PFSK-1 (cell line): ENCODE results near the gene MEX3B.

Experiments used
- FOXP2 ChIP-seq: optimal IDR thresholded peaks from 2 replicates; pipeline ENCODE3; 2011; ENCODE audit warnings: borderline replicate concordance, control low read depth, inconsistent platforms; ENCODE audit not compliant: insufficient read depth; ENCODE audit errors: extremely low read length, extremely low read depth
- POLR2AphosphoS5 ChIP-seq: IDR thresholded peaks from 2 replicates; pipeline ENCODE4 v1.6.1; 2012; ENCODE audit warnings: low read depth, mild to moderate bottlenecking, control low read depth, low read length, moderate library complexity
- REST ChIP-seq, 2 experiments: IDR thresholded peaks; 2 replicates each; pipeline versions ENCODE4 v1.6.1 to v1.8.0; 2011 to 2012; ENCODE audit warnings: low read depth in 2 of 2, low read length in 2 of 2, control low read depth in 1 of 2, inconsistent platforms in 1 of 2, mild to moderate bottlenecking in 1 of 2, moderate library complexity in 1 of 2; ENCODE audit not compliant: insufficient read depth in 1 of 2
- SIN3A ChIP-seq: IDR thresholded peaks from 2 replicates; pipeline ENCODE4 v1.6.1; 2012; ENCODE audit warnings: mild to moderate bottlenecking, low read length, moderate library complexity, borderline replicate concordance; ENCODE audit not compliant: insufficient read depth
- TAF1 ChIP-seq: IDR thresholded peaks from 2 replicates; pipeline ENCODE4 v1.6.1; 2012; ENCODE audit warnings: low read length, control low read depth, borderline replicate concordance; ENCODE audit not compliant: insufficient read depth

The MEX3B gene

GRCh38 chr15:82066455-82066854, 20.6 kb upstream of the MEX3B start:
- TF ChIP-seq TAF1 = no peak
- TF ChIP-seq SIN3A = no peak
- TF ChIP-seq FOXP2 = no peak

- TF ChIP-seq POLR2AphosphoS5 (no peak), TAF1 (no peak), SIN3A (no peak), REST (IDR thresholded peaks at IDR 0.05; ENCODE audit: insufficient read depth in 1 of 2, low read depth in 2 of 2, low read length in 2 of 2) (no peak), FOXP2 (no peak)
Observed at GRCh38 chr15:82064824-82065223, 19.0 kb upstream of the MEX3B start.

- TF ChIP-seq POLR2AphosphoS5 (no peak), SIN3A (no peak), FOXP2 (no peak), TAF1 (no peak), REST (IDR thresholded peaks at IDR 0.05; ENCODE audit: insufficient read depth in 1 of 2, low read depth in 2 of 2, low read length in 2 of 2) (no peak)
Observed at GRCh38 chr15:82062479-82063454, 16.9 kb upstream of the MEX3B start.

GRCh38 chr15:82060817-82061216, 15.0 kb upstream of the MEX3B start:
- TF ChIP-seq FOXP2 = no peak

- TF ChIP-seq SIN3A (no peak), TAF1 (no peak), FOXP2 (no peak), POLR2AphosphoS5 (no peak), REST (IDR thresholded peaks at IDR 0.05; ENCODE audit: insufficient read depth in 1 of 2, low read depth in 2 of 2, low read length in 2 of 2) (no peak)
Observed at GRCh38 chr15:82058517-82059204, 12.8 kb upstream of the MEX3B start.

- no peak for TF ChIP-seq TAF1
- TF ChIP-seq FOXP2 = no peak
- no peak for TF ChIP-seq POLR2AphosphoS5
- TF ChIP-seq REST (IDR thresholded peaks at IDR 0.05; ENCODE audit: insufficient read depth in 1 of 2, low read depth in 2 of 2, low read length in 2 of 2) = no peak
- TF ChIP-seq SIN3A = no peak
Observed at GRCh38 chr15:82058026-82058425, 12.2 kb upstream of the MEX3B start.
